GM18870 (cell line): ENCODE measurements around the gene DSEL.

Source experiments
- ATAC-seq: cut with Tn5 transposase; IDR thresholded peaks from one replicate; pipeline ENCODE4 v1.9.1; 2021; ENCODE audit warnings: moderate library complexity; ENCODE audit not compliant: unreplicated experiment

DSEL gene

GRCh38 chr18:67516539-67517443, at the start of gene DSEL:
Gene DSEL, minus strand, starts transcription at chr18:67516720. Its CDS starts 2,112 bp downstream, at chr18:67514608.
- ATAC-seq: peak; percentile 72

DNA sequence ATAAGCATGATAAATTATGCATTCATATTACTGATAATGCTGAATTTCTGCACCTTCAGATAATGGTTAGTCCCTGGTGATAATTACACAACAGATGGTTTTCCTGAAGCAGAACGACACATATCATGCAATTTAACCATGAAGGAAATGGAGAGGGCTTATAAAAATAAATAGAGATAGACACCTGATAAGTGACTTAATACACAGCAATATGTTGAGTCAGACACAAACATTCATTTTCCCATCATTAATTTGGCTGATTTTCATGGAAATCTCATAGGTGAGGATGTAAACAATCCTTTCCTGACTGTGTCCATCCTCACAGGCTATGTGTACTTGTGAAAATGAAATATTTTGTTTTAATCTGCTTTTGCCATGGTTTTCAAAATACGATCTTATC, 36.9 kb upstream of the DSEL start:
- no peak for ATAC-seq

DNA sequence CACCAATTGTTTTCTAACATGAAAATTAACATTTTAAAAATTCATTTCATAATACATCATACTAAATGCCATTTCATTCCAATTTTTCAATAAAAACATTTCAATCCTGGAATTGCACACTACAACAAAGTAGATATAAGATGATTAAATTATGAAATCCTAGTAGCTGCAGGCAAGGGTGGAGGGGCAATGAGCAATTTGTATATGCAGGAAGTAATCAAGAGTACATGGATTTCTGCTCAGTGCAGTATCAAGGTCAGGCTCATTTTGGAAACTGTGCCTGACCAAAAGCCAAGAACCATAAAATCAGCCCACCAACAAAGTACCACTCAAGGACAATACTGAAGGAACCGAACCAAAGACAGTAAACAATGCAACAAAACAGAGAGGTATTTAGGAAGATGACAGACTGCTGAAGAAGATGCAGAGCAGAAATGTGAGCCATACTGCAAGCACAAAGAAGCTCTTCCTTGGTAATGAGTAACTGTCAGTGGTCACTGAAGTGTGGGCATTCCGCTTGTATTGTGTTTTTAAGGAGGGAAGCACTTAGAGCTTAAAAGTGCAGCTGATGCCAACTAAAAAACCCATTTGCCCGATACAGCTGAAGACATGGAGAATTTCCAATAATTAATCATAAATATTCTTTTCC, 34.5 kb upstream of the DSEL start:
- ATAC-seq: no peak

GRCh38 chr18:67549946-67550345, 33.4 kb upstream of the DSEL start:
- ATAC-seq: no peak

- ATAC-seq: no peak
Measured at GRCh38 chr18:67545681-67546080, 29.2 kb upstream of the DSEL start.

GRCh38 chr18:67540559-67540958, 24.0 kb upstream of the DSEL start:
- ATAC-seq: no peak

DNA sequence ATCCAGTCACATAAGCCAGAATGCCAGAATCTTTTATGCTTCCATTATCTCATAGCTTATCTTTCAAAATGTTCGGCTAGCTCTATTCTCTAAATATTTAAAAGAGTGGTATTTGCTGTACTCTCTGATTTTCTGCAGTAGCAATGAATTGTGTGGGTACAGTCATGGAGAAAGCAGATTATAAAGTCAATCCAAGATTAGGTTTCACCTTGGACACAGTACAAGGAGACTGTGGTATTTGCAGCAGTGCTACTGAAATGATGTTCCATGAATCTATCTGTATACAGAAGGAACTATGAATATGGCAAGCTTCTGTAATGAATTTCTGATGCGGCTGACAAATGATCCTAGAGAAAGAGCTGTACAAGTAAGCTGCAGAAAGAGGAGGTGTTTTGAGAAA, 15.4 kb upstream of the DSEL start:
- ATAC-seq: no peak

DNA sequence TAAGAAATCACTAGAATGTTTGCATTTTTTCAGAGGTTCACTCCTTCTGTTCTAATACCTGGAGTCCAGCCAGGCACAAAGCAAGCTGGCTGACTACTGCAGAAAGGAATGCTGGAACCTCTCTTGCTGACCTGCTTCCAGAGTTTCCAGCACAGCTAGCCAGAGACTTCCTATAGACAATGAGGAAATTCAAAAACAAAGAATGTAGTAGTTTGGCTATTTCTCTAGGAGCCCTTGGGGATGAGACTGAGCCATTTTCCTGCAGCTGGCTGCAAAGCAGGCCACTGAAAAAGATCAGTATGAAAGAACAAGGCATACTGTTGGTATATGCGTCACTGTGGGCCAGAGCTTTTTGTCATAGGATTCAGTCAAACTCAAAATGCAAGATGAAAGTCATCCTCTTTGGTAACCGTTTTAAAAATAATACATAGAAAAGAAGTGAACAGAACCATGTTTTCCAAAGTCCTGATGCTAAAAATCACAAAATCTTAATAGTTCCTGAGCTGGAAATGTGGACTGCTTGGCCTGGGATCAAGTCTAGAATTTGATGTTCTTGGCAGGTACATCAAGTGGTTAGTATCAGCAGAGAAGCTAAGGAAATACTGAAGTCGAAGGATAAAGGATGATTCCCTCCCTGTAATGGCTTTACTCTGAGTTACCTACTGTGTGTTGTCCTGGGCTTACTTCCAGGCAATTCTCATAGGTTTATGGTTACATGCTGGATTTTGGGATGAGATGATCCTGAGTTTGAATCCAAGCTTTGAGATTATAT, 9.0 kb upstream of the DSEL start:
- ATAC-seq: no peak

- no peak for ATAC-seq
Measured at GRCh38 chr18:67520351-67520921, 3.9 kb upstream of the DSEL start.

DNA sequence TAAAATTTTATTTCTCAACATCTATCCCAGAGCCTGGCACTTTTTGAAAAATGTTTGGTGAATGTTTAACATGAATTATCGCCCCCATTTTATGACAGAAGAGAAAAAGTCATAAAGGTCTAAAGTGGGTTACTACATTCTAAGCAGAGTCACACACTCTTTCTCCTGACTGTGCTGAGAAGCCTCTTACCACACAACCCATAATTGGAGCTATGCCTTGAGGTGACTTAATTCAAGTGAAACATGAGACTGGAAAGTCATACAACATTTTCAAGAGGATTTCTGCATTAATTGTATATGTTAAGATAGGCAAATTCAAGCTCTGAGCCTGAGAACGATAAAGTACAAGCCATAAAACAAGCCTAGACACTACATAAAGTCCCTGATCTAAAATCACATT, 3.1 kb upstream of the DSEL start:
- ATAC-seq: no peak

DNA sequence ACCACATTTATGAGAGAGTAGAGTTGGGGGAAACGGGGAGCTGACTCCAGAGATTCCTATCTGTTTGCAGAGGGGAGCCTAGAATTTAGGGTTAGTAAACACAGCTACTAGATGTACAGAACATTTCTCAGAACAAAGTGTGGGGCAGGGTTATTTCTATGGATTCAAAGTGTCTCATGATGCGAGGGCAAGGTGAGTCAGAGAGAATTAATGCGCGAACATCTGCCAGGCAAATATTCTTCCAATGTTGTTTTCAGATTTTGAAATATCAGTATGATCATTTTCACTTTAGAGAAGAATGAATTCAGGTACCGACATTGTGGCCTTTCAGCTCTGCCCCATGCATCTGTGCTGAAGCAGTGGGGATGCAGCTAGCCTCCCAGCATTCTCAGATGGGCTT, 2.0 kb upstream of the DSEL start:
- ATAC-seq: no peak

DNA sequence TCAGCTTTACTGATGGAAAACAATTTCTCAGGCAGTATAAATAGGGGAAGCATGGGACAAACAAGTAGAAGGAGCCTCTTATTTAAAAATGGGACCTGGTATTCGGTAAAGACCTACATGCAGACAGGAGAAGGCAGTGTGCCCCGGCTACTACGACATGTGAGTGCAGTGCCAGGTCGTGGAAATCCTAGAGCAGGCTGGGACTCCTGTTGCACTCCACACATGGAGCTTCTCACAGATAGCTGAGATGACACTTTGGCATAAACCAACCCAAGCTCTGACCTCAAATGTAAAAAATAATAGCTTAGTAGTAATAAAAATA, 885 bp upstream of the DSEL start:
- no peak for ATAC-seq

DNA sequence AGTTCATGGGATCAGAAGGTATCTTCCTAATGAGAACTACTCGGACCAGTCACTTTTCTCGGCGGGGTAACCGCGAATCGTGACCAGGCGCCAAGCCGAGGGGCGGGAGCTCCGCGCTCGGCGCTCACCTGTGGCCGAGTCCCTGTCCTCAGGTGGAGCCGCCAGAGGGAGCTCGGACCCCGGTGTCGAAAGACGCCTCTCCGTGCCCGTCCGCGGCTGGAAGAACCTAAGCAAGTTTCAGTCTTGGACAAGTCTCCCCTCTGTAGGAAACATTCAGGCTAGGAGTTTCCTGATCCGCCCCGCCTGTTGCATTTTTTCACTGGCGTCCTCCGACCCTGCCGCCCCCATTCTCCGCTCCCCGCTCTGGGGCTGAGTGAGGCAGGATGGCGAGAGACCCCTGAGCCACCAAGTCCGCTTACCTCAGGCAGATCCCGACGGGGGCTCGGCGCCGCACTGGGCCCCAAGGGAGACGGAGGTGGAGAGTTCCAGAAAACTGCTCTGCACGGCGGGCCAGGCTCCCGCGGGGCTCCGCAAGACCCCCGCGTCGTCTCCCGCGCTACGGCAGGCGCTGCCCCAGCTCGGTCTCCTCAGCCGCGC, 480 bp downstream of the DSEL start:
- ATAC-seq: peak; percentile 31

DNA sequence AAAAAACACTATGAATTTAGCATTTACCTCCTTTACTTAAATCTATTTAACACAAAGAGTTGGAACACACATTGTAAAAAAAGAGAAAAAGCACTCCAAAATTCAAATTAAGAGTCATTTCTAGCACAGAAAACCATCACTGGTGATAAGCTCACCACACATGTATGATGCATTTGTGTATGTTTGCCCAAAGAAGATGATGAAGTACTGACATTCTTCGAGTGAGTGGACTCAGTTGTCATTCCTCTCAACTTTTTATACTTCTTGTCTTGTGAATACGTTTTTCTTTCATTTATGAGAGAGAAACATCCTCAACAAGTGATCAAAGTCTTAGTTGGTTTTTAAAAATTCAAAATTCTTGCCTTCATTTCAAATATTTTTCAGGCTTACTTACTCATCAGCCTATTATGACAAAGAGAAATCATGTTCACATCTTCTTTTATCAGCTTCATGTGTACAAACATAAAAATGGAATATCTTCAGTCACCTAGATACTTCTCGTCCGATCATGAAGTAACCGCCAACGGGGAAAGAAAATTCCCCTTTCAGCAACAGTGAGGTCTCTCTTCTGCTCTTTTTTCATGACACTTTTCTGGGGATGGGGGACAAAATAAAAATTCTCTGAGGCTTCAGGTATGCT, 1.5 kb downstream of the DSEL start:
- ATAC-seq: no peak

DNA sequence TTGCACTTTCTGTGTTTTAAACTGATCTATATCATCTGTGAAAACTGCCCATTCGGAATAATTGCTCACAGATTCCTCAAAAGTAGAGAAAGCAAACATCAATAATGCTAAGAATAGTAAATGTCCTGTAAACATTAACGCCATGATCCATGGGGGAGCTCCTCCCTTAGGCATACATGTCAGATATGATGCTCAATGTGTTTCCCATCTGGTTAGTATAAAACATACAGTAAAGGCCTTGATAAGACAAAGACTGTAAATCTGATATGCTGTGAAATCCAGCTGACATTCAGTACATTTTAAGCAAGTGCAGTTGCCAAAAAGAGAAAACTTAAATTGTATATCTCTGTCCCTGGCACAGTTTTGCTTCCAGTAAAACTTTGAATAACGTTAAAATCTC, 2.1 kb downstream of the DSEL start:
- ATAC-seq: no peak

DNA sequence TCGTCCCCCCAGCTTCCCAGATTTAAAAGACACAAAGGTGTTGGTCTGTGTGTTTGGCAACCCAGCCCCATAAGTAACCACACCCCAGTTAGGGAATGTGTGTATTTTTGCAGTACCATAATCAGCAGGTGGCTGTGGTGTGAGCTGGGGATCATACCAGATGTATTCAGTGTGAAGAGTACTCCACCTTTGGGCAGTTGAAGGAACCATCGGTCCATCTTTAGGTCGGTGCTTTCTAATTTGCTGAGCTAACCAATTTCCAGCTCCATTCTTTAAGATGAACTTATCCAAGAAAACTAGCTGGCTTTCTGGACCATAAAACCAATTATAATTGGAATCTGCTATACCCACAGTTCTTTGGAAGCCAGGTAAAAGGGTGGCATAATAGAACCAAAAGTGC, 3.2 kb downstream of the DSEL start:
- no peak for ATAC-seq

DNA sequence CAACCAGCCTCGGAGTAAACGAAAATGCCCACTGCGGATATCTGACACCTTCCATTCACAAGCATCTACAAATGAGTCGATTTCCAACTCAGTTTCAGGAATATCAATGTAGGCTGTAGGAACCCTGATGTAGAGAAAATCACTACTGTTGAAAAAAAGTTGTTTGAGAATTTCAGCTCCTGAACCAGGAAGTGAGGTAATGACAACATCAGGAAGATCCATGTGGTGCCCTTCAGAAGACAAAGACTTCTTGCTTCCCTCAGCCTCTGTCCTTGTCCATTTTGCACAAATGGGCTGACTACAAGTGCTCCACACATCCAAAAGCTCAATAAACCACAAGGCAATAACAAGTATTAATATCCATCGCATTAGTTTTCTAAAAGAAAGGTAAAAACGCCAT, 4.7 kb downstream of the DSEL start:
- ATAC-seq: no peak

DNA sequence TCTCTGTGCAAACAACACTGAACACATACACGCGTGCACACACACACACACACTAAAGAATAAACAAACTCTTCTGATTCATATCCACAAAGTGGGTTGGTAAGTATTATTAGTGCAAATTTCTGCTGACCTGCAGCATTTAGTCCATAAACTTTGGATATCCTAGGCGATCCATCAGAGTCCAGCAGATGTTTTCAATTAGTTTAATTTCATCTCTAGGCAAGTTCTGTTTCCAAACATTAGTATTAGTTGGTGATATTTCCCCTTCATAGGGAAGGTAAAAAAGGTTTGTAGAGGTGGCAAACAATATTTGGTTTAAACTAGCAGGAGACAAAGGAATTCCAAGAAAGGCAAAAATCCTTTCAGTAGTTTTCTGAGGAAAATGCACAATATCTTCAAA, 5.7 kb downstream of the DSEL start:
- ATAC-seq: no peak

DNA sequence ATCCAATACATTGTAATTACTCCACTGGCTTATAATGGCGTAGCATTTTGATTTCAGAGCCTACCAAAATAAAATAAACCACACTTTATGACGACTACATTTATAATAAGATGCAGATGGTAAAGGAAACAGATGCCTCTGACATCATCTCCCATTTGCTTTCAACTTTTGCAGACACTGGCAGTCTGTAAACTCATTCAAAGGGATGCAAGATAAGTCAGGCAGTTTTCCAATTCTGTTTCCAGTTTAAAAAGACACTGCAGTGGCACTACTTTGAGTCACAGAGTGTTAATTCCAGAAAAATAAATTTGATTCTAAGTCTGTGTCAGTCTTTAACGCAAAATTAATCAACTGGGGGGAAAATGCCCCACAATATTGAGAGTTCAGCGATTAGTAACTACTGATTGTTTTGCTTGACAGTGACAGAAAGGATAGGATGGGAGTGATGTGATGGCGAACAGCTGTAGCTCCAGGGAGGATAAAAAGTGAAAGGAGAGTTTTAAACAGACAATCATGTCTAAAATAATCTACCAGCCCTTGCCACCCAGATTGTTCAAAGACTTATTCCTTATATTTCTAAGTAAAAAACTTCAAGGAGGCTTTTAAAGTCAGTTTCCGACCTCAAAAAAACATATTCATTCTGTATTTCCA, 6.7 kb downstream of the DSEL start:
- ATAC-seq: no peak

- ATAC-seq: no peak
Measured at GRCh38 chr18:67508146-67508545, 8.4 kb downstream of the DSEL start.
